ENCODE measurements around the gene TFF1.
A peak's percentile ranks its signal among the peaks of the same experiment; 100 is the strongest.

TFF1 gene

GRCh38 chr21:42340187-42341050 lies 25.9 kb downstream of the TFF1 start:
- DNase-seq: no peak

DNA sequence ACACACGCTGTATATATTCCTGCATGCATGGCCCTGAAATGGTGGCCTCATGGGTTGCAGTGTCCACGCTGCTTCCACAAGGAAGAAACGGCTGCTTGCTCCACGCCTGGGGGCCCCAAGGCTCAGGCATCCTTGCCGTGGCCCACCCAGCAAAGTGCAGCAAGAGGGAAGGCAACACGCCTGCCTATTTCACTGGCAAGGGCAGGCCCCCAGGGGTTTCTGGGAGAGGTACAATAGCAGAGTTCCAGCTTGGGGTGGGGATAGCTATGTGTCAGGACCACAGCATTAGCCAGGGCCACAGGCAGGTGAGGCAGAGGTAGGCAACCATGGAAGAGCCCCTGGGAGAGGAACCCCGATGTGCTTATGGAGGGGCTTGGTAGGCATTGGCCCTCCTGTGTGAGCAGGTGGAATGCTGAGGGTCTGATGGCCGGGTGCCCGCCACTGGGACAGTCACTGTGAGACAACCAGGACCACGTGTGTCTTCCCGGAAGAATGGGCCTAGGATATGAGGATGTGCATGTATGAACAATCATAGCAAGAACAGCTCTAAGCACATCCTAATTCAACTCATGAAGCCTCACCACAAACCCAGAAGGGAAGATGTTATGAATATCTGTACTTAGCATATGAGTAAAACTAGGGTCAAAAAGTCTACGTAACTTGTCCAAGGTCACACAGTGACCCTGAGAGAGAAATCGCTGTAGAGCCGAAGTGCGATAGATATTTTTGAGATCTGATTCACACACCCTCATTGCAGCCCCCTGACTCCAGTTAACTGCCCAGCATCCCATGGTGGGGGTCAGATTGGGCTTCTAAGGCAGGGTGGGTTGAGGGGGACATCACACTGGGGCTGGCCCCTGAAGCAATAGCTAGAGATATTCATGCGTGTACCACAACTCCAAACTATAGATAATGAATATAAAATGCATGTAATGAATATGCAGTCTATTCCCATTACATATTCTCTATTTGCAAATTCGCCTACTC lies 27.3 kb downstream of the TFF1 start:
- no peak for DNase-seq

GRCh38 chr21:42337830-42338728 lies 28.3 kb downstream of the TFF1 start:
- DNase-seq: peak in 1 of 2 experiments; percentile 53

- DNase-seq: no peak
These were observed 29.1 kb downstream of the TFF1 start for GRCh38 chr21:42337276-42337675.

DNA sequence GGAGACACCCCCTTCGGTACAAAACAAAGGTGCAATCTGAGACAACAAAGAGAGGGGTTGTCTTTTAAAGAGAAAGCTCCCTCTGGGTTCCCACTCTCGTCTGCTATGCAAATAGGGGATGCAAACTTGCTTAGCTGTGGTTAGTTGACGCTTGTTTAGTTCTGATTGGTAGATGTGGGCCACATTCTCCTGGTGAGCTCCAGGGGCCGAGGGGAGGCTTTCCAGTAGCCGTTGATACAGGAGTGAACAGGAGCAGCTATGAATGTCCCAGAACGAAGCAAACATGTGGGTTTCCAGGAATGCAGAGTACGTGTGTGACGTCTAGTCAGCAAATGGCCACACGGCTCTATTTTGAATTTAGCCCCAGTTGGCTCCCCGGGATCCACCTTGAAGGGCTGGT lies 30.3 kb downstream of the TFF1 start:
- DNase-seq: no peak

GRCh38 chr21:42332557-42333317 lies 33.6 kb downstream of the TFF1 start:
- DNase-seq: no peak

GRCh38 chr21:42331660-42332059 lies 34.7 kb downstream of the TFF1 start:
- no peak for DNase-seq

DNA sequence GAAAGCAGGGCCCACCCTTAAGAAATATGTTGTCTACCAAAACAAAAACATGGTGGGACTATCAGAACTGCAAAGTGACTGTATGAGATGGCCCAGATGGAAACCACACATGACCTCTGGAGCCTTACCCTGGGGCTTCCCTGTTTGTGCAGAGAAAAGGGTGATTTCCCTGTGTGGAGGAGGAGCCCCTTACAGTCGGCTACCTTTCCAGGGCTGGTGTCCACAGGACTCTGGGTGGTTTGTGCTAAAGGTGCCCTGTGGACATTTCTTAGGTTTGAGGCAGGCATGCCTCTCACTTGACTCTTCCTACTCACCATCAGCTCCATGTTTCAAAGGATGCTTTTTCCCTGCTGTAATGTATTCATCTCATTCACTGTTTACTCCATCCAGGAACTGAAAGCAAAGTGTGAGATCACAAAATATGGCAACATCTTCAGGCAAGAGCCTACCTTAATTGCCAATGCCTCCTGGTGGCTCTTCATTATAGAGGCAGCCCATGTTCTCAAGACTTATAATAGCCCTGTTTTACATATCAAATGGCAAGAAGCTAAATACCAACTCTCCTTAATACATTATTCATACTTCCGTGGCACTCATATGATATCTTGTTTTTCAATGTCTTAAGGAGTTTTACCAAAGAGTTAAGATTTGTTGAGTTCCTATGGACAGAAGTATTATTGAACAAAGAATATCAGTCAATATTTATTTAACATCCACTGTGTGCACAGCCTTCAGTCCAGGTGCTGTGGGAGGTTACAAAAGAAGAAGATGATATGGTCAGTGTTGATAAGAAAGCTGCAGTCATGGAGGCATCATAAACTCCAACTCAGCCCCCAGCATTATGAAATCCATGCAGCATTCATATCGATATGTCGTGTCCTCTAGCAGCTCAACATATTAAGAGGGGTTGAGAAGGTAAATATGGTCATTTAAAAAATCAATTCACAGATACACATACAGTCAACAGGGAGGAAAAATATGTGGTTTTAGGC lies 35.7 kb downstream of the TFF1 start:
- DNase-seq: no peak

DNA sequence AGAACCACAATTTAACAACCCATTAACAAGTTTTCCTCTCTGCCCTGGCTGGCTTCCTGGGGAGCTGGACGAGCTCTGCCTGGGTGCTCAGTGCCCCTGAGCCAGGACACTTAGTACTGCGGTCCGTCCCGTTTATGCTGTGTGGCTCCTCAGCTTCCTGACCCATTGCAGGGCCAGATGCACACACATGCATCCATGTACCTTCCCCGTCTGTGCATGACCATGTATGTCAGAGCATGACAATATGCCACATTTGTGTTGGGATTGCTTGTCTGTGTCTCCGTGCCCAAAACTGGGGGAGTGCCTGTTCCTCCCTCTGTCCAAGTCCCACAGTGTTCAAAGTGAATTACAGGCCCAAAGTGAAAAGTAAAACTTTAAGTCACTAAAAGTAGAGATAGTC lies 41.4 kb downstream of the TFF1 start:
- no peak for DNase-seq

DNA sequence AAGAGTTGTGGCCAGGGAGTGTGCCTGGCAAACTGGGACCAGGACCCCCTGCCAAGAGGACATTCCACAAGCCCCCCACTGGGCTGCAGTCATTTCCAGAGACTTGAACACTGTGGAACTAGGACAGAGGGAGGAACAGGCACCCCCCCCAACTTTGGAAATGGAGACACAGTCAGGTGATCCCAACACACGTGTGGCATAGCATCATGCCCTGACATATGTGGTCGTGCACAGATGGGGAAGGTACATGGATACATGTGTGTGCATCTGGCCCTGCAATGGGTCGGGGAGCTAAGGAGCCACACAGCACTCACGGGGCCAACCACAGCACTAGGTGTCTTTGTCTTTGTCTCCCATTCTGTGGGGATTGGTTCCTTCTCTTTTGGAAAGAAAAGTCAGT lies 44.5 kb downstream of the TFF1 start:
- DNase-seq: no peak

DNA sequence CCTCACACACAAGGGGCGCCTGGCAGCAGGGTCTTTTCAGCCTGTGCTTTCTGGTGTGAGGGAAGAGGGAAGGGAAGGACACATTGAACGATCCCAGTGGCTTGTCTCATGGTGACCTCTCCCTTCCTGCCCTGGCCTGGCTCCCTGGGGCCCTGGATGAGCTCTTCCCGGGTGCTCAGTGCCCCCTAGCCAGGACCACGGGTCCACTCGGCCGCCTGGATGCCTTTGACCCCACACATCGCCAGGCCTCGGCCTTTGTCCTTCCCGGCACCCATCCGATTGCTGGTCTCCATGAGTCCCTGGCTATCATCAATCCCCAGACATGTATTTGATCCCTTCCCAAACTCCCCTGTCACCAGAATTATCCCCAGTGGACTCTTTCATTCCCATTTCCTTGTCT lies 45.1 kb downstream of the TFF1 start:
- DNase-seq: no peak

DNA sequence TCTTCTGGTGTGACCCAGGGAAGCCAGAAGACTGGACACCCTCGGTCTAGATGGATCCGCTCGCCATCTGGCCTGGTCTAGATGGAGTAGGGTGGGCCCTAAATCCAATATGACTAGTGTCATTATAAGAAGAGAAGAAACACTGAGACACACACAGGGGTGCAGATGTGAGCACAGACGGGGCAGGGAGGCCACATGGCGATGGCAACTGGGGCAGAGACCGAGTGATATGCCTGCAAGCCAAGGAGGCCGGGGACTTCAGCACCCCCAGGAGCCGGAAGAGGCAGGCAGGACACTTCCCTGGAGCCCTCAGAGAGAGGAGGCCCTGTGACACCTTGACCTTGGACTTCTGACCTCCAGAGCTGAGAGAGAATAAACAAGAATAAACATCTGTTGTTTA lies 45.5 kb downstream of the TFF1 start:
- DNase-seq: no peak

GRCh38 chr21:42319851-42320572 lies 46.3 kb downstream of the TFF1 start:
- DNase-seq: no peak

GRCh38 chr21:42319376-42319775 lies 47.0 kb downstream of the TFF1 start:
- no peak for DNase-seq

- DNase-seq: no peak
These were observed 48.2 kb downstream of the TFF1 start for GRCh38 chr21:42317826-42318746.

- no peak for DNase-seq
These were observed 49.0 kb downstream of the TFF1 start for GRCh38 chr21:42317341-42317741.

- DNase-seq: no peak
These were observed 49.4 kb downstream of the TFF1 start for GRCh38 chr21:42316891-42317290.

DNA sequence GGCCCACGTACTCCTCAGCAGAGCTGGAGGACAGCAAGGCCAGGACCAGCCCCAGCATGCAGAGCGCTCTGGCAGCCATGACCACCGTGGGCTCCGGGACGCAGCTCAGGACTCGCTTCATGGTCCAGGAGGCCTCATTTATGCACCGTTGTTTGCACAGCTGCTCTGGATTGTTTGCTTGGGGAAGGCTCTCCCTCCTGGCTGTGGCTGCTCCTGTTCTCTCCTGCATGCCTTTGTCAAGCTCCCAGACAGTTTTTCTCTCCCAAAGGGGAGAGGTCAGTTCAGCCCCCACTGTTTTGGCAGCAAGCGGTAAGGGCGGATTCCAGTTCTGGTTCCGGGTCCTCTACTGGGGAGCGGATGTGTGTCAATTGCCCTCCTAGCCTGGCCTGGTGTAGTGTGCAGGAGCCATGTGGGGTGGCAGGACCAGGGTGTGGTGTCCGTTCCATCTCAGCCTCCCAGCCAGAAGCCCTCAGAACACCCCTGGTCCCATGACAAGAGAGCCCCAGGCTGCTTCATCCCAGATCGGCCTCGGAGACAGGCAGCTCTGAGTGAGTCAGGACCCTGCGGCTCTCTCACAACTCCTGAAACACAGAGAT lies 50.9 kb downstream of the TFF1 start, which contains the start of gene TFF3:
TFF3 (minus strand) TSS at position 114 of the 596 bp plus-strand sequence; CDS start at position 79, 35 bp downstream.
- DNase-seq: no peak
